SIG-M5 treated with dmso at 0.1 percent for 504 hours (cell line): ENCODE data around the gene HEATR3.
A peak's percentile ranks its signal among the peaks of the same experiment; 100 is the strongest.

Experiments
- DNase-seq: peaks from one replicate; lab custom pipeline; 2025; ENCODE audit not compliant: unreplicated experiment; lab: John Stamatoyannopoulos, UW

Gene HEATR3

DNA sequence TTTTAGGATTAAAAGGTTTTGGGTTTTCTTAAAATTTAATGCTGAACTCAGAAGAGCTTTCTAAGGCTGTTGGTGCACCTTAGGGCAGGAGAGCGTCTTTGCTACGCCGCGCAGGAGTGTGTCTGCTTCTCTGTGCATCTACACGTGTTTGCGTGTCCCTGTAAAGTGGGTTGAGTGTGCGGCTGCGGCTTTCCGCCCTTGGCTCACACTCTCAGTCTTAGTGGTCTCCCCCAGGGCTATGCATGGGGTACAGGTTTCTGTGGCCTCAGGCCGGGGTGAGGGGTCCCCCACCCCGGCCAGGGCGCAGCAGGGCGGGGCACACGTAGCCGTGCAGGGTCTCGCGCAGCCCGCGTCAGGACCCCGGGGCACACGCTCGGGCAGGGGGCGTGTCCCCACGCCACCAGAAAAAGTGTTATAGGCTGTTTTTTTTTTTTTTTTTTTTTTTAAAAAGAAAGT is 86.6 kb downstream of the HEATR3 start:
- peak; percentile 37 for DNase-seq

DNA sequence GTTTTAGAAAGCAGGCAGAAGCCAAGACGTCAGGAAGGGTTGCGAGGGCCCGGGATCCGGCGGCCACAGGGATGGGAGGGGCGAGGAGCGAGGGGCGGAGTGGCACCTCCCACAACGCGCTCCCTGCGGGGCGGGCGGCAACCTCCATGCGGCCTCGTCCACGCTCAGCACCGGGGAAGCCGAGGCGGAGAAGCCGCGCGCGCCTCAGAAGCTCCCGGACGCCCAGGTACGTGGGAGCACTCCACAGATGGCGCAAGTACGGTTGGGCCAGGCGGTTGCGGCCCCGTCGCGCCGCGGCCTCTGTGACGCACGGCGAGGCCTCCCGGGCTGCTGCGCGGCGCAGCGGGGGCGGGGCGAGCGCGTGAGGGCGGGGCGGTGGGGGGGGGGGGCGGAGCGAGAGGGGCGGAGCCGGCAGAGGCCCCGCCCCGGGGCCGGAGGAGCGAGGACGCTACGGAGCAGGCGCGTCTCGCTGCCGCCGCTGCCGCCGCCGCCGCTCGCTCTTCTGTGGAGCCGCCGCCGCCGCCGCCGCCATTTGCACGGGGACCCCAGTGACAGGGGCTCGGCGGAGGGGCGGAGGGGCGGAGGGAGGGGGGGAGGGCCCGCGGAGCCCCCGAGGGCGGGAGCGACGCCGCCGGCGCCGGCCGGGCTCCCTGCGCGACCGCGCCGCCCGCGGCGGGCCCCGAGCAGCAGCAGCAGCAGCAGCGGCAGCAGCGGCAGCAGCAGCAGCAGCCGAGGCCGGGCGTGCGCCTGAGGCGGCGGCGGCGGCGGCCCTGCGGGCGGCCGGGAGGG is 87.2 kb downstream of the HEATR3 start, which contains the start of gene TENT4B:
TSS of gene TENT4B (plus strand) at position 500 of the 789 bp plus-strand sequence. CDS start 316 bp downstream, outside the sequence.
- peak; percentile 70 for DNase-seq

DNA sequence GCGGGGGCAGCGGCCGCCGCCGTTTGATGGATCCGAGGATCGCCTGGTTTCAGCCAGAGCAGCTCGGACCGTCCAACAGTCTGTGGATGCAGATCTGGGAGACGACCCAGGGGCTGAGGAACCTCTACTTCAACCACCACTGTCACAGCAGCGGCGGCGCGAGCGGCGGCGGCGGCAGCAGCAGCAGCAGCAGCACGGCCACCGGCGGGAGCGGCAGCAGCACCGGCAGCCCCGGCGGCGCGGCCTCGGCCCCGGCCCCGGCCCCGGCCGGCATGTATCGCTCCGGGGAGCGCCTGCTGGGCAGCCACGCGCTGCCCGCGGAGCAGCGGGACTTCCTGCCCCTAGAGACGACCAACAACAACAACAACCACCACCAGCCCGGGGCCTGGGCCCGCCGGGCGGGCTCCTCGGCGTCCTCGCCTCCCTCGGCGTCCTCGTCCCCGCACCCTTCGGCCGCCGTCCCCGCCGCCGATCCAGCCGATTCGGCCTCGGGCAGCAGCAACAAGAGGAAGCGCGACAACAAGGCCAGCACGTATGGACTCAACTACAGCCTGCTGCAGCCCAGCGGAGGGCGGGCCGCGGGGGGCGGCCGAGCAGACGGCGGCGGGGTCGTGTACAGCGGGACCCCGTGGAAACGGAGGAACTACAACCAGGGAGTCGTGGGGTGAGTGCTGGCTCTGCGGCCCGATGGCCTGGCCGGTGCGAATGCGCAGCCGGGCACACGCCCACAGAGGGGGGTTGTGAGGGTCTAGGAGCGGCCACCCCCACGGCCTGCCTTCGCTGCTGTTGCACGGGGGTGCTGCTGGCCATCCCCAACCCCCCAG is 88.0 kb downstream of the HEATR3 start:
- DNase-seq = no peak

DNA sequence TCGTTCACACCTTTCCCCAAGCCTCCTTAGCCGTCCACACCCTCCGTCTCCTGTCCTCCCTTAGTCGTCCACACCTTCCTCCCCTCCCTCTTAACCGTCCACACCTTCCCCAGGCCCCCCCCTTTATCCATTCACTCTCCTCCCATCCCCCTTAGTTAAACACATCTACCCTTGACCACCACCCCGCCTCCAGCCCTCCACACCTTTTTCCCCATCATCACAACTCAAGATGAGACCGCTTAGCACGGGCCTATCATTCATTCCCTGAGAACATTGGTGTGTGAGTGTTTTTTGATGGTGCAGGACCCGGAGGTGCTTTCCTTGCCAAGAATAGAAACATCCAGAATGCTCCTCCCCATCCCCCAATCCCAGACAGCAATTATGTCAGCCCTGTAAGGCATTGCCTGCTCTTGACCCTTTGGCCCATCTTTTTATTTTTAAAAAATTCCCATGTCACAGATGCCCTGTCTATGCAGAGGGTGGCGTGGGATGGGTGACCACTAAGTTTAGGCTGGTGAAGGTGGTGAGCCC is 88.7 kb downstream of the HEATR3 start:
- DNase-seq = no peak

DNA sequence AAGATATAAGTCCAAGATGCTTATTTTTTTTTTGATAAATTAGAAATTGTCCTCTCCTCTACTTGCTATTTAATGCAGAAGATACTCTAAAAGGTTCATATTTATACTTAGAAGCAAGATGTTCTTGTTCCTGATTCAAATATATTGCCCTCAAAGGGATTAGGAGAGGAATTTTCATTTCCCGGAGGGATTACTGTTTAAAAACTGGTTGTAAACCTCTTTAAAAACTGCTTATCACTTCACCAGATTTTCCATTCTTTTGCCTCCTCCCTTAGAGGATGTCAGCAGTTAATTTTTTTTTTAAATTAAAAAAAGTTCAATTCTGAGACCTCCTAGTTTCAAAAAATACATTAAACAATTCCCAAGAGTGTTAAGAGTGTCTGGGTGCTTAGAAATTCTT is 90.2 kb downstream of the HEATR3 start:
- DNase-seq = no peak
